Measurements from ENCODE around the gene LRRC59.

LRRC59 gene

DNA sequence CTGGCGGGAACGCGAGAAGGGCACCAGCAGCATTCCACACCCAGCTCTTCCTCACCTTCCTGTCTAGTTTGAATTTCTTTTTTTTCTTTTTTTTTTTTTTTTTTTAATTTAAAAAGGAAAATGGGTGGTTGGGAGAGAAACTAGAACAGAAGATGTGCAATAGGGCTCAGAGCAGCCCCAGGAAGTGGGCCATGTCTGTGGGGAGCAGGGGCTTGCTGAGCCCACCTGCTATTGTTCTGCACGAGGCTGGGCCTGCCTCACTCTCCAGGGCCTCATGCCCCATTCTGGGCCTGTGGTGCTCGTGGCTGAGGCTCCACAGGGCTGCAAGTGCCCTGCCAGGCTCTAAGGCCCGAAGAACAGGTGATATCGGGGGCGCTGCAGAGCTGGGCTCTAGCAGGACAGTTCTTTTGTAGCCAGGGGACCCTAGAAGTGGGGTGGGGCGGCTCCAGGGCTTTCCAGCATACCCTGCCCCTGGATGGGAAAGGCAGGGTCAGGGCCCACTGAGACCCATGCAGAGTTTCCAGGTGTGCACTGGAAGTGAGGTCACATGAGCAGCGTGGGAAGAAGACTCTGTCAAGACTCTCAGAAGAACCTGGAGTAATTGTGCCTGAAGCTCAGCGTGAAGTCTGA is 36.7 kb downstream of the LRRC59 start:
- DNase-seq: no peak

DNA sequence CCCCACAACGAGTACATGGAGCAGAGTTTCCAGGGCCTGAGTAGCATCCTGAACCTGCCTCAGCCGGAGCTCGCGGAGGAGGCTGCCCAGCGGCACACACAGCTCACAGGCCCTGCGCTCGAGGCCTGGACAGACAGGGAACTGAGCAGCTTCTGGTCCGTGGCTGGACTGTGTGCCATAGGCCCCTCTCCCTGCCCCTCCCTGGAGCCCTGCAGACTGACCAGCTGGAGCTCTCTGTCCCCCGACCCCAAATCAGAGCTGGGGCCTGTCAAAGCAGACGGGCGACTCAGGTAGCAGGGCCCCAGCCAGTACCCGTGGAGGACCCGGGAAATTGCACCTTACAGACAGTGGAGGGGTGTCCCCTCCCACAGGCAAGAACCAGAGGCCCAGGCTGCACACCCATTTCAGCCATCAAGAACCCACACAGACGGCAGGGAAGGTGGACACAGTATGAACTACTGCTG is 37.3 kb downstream of the LRRC59 start:
- no peak for DNase-seq

DNA sequence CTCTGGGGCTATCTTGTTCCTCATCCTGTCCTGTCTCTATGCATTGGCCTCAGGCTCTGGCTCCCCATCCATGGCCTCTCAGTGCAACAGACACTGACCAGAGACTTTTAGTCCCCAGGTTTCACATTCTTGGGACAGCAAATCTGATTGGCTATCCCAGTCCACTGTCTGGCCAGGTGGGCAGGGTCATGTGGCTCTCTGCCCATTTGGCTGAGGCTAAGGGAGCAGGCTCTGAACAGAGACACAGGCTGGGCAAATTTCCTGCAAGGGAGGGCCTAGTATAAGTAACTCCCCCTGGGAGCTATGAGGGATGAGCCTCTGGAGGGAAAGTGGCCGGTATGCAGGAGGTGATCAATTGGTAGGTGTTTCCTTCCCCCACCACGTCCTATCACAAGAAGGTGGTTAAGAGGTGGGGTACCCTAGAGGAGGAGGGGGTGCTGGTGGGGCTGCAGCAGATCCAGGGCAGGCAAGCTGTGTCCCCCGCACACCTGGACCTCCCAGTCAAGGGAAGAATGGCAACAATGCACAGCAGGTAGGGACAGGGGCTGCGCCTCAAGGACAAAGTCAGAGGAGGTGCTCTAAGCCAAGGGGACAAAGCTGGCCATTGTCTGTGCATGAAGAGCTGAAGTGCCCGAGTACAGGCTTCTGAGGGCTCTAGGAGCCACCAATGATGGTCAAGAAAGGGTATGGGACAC is 38.2 kb downstream of the LRRC59 start:
- no peak for DNase-seq

DNA sequence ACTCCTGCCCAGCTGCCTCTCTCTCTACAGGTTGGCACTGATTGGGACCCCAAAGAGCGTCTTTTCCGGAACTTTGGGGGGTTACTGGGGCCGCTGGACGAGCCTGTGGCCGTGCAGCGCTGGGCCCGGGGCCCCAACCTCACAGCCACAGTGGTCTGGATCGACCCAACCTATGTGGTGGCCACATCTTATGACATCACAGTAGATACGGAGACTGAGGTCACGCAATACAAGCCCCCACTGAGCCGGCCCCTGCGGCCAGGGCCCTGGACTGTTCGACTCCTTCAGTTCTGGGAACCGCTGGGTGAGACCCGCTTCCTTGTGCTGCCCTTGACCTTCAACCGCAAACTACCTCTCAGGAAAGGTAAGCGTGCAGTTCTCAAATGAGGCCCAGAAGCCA is 39.1 kb downstream of the LRRC59 start:
- no peak for DNase-seq

DNA sequence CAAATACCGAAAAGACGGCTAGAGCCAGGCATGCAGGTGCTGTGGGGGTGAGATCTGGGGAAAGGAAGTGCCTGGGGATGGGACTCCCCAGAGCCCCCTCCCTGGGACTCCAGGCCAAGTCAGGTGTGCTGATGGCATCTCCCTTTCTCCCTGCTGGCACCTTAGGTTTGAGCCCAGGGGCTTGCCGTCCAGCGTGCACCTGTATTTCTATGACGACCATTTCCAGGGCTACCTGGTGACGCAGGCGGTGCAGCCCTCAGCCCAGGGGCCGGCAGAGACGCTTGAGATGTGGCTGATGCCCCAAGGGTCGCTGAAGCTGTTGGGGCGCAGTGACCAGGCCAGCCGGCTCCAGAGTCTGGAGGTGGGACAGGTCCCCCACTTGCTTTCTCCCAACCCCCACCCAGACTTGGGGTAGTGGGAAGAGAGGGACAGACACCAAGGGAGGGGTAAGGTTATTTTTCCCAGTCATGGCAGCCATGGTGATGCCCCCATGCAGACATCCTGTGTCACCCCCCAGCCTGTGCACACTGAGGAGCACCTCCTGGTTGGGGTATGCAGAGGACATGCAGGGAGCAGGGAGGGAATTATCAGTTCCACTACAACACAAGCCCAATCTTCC is 40.3 kb downstream of the LRRC59 start:
- no peak for DNase-seq

DNA sequence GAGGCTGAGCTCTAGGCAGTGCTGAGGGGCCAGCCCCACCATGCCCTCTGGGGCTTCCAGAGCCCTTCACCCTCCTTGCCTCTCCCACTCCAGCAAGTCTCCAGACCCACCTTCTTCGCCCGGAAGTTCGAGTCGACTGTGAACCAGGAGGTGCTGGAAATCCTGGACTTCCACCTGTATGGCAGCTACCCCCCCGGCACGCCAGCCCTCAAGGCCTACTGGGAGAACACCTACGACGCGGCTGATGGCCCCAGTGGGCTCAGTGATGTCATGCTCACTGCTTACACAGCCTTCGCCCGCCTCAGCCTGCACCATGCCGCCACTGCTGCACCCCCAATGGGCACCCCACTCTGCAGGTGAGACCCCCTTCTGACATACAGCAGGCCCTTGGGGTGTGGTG is 40.9 kb downstream of the LRRC59 start:
- DNase-seq: no peak

DNA sequence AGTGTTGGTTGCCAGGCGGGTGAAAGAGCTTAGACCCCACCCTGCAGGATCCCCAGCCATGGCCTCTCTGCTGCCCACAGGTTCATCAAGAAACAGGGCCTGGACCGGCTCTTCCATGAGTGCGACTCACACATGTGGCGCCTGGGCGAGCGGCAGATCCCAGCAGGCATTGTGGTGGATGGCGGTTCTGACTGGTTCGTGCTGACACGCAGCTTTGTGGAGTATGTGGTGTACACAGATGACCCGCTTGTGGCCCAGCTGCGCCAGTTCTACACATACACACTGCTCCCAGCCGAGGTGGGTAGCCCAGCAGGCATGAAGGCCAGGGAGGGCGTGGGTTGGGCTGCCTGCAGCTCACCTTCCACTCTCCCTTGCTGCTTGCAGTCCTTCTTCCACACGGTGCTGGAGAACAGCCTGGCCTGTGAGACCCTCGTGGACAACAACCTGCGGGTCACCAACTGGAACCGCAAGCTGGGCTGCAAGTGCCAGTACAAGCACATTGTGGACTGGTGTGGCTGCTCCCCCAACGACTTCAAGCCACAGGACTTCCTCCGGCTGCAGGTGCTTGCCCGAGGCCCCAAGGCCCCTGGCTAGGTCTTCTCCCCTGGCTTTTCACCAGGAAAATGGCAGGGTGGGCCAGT is 41.5 kb downstream of the LRRC59 start:
- DNase-seq: no peak

DNA sequence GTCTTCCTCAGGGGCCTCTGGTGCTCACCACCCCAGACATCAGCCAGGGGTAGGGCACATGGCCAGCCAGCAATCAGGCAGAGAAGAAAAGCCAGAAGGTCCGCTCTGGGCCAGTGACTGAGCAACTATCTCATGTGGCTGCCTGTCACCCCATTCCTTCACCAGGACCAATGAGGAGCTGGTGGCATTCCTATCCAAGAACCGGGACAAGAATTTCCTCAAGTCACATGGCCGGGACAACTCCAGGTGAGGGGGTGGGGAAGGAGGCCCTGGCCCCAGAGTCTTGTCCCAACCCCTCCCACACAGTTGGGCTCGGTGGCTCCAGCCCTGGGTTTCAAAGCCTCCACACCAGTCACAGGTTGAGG is 42.0 kb downstream of the LRRC59 start:
- no peak for DNase-seq

DNA sequence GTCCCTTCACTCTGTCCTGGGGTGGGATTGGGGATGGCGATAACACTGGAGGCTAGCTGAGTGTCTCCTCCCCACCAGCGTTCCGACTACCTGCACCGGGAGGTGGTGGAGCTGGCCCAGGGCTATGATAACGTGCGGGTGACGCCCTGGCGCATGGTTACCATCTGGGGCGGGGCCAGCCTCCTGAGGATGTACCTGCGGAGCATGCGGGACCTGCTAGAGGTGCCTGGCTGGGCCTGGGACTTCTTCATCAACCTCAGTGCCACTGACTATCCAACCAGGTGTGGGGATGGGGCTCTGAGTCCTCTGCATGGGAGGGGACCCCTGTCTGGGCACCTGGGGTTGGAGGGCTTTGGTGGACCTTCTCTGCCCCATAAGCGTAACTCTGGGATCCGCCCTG is 42.5 kb downstream of the LRRC59 start:
- DNase-seq: no peak

DNA sequence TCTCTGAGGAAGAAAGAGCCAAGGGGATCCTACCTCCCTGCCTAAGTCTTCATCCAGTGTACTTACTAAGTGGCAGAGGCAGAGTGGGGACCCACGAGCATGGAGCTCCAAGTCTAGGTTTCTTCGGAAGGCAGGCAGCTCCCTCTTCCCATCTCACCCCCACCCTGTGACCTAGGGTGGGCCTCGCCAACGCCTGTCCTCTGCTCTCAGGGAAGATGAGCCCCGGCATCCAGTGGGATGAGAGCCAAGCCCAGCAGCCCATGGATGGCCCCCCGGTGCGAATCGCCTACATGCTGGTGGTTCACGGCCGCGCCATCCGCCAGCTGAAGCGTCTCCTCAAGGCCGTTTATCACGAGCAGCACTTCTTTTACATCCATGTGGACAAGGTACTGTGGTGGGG is 43.1 kb downstream of the LRRC59 start:
- DNase-seq: no peak

DNA sequence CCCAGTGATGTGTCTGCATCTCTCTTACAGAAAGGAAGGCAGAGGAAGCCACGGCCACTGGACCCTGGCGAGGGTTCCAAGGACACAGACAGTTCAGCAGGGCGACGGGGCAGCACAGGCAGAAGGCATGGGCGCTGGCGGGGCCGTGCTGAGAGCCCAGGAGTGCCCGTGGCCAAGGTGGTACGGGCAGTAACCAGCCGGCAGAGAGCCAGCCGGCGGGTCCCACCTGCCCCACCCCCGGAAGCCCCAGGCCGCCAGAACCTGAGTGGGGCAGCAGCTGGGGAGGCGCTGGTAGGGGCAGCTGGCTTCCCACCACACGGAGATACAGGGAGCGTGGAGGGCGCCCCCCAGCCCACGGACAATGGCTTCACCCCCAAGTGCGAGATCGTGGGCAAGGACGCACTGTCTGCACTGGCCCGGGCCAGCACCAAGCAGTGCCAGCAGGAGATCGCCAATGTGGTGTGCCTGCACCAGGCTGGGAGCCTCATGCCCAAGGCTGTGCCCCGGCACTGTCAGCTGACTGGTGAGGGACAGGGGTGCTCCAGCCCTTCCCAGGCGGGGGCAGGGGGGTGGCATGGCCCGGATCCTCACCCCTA is 43.6 kb downstream of the LRRC59 start:
- DNase-seq: no peak

DNA sequence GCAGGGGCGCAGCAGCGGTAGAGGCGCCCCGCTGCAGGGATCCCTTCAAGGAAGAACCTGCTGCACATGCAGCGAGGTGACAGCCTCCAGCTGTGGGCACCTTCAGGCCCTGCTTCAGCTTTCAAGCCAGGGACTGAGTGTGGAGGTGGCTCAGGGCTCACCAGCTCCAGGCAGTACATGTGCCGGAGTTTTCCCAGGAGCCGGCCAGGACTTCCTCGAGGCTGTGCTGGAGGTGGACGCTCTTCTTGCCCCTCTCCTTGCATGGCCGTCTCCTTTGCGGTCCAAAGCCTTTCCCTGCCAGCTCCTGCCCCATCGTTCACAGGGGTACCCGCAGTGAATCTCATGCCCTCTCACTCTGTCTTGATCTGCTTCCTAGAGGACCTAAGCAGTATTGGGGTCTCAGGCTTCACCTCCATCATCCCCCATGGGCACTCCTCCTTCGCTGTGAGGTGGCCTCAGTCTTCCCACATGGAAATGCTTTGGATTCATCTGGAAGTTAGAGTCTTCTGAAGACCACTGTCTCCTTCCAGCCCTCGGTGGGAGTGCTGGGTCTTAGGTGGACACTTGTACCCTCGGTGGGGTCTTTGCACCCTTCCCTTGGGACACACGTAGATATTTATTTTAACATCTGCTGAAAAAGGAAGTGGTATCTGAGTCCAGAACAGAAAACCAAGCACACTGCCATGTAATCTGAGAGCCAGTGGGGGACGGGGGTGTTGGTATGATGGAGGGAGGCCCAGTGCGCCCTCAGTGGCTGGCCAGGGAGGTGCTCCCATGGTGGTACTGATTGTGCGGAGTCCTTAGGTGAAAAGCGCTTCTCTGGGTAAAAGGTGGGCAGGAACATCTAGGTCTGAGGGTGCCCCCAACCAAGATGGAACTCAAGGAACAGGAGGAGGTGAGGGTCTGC is 44.4 kb downstream of the LRRC59 start:
- DNase-seq: no peak

DNA sequence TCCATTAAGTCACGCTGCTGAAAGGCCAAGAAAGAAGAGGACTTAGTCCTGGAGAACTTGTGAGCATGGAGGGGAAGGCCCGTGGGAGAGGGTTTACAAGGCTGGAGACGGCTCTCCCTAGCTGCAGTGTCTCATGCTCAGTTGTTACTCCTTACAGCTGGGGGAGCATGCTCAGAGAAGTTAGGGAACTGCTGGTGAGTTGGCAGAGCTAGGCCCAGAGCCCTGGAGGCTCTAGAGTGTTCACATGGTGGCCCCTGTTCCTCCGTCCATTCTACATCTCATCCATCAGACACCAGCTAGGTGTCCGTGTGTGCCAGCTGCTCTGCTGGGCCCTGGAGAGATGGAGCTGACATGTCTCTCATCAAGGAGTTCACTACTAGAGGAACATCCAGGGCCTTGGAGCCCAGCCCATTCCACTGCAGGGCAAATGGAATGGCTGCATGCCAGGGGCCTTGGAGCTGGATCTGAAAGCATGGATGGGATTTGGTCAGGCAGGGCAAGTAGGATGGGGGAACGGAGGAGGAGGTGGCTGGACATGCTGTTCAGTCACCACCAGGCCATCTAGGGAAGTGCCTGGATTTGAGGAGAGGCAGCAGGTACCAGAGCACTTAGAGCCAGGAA is 45.1 kb downstream of the LRRC59 start:
- no peak for DNase-seq

DNA sequence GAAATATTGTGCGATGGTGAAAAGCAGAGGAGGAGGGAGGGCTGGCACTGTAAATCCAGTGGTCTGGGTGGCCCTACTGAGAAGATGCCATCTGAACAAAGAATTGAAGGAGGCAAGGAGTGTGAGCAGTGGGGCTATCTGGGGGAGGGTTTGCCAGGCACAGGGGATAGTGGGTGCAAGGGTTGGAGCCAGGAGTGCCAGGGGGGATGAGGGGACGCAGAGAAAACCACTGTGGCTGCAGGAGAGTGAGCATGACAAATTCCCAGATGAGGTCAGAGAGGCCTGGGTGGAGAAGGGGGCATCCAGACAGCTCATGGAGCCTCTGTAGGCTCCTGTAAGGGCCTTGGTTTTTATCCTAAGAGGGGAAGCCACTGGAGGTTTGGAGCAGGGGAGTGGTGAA is 46.6 kb downstream of the LRRC59 start:
- no peak for DNase-seq

DNA sequence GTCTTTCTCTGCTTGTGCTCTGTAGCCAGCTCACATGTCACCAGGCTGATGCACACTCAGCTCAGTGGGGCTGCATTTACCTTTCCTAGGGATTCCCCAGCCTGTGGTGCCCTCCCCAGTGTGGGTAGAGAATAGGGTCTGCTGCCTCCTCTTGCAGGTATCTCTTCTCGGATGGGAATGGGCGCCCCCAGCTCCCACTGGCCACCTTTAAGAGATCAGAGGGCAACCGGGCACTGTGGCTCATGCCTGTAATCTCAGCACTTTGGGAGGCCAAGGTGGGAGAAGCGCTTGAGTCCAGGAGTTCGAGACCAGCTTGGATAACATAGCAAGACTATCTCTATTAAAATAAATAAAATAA is 48.1 kb downstream of the LRRC59 start:
- DNase-seq: no peak

DNA sequence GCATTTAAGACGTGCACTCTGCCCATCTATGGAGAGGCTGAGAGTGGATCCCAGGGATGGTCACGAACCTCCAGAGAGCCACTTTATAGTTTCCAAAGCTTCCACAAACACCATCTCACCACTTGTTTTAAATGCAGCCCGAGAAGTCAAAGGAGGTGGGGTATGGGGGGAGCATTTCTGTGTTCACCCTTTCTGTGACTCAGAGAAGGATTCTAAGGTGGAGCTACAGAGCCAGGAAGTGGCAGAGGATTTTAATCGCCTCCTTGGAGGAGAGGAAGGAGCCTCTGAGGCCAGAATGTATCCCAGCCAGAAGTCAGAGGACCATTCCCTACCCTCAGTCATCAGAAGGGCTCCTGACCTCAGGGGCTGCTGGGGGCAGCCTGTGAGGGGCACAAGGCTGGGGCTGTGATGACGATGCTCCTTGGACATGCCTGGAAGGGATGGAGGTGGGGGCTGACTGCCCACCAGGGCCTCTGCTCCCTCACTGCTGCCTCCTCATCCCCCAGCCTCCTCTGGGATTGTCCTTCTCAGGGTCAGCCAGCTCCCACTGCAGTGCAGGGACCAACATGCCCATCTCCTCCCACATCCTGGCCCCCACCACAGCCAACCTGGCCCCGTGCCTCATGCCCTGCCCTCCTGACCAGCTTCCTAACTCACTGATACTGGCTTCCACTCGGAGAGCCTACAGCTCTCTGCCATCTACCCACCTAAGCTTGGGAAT is 48.6 kb downstream of the LRRC59 start:
- DNase-seq: no peak

DNA sequence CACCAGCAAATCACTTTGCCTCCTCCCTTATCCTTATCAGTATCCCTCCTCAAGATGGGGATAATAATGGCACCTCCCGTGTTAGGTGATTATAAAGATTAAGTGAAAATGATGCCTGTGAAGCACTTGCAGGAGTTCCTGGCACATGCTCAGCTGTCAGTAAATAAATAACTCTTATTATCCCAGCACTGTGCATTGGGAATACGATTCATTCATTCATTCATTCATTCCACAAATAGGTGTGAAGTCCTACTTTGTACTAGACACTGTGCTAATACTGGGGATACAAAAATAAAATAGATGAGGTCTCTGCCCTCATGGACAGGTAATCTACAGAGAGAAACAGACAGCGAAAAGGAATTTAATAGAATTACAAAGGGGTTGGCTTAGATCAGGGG is 49.4 kb downstream of the LRRC59 start:
- no peak for DNase-seq

DNA sequence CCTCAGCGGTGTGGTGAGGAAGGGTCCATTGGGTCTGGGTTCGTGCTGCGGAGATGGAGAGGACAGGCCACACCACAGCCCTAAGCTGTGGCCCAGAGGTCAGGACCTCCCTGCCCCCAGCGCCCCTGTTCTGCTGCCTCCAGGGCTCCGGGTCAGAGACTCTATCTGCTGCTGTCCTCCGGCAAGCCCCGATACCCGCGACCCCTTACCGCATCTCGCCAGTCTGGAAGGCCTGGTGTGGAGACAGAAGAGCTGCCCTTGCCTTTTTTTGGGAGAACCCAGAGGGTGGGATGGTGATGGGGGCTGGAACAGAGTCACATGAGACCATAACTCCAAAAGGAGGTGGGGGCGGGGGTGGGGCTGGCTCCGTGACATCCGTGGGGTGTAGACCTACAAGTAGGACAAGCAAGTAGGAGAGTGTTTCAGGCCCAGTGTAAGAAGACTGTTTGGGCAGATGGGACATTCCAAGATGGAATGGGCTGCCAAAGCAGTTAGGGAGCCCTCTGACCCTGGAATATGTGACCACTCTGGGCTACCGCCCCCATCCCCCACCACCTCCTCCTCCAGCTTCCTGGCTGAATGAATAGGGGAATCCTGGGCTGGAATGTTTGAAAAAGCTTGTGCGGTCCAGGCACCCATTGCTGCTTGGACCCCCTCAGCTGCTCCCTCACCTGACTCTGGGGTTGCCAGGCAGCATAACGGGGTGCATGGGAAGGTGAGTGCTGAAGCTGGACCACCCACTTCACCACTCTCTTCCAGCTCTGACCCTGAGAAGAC is 50.0 kb downstream of the LRRC59 start:
- DNase-seq: no peak

DNA sequence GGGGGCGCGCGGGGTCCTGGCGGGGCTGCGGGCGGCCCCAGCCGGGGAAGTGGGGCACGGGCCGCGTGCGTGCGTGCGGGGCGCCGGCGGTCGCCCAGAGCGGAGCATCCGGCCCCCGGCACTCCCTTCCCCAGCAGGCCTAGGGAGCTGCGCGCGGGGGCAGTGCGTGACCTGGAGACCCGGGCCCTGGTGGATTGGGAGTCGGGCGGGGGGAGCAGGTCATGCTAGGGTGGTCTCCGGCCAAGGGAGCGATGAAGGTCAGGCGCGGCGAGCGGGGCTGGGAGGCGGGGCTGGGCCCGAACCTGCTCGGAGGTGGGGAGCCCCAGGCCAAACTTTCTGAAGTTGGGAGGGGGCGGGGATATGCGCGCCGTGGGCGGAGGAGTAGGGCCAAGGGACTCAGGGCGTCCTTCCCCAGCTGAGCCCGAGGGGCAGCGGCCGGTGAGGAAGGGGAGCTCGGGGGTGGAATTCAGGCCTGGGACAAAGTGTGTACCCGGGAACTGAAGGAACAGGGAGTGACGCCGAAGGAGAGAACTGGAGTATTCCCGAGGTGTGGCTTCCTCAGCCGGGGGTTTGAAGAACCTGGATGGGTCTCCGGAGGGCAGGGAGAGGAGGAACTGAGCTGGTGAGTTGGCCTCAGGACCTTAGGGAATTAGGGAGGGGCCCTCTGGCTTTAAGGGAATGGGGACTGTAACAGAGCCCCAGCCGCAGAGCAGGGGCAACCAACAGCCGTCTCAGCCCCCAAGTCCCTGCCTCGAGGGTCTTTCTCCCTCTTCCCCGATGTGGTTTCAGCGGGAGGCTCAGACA is 50.8 kb downstream of the LRRC59 start:
- DNase-seq: peak; percentile 67
